ENCODE measurements around the gene NUP210L.
"Not testable (repeated sequence)": the region's sequence is repeated elsewhere in the genome, so short reads cannot be mapped to it uniquely, and the experiment has no call there.

GRCh38 chr1:154147505-154147904, 7.4 kb downstream of the NUP210L start:
- not testable (repeated sequence) for TF ChIP-seq CTCF (IDR thresholded peaks at IDR 0.05); EP300 (IDR thresholded peaks at IDR 0.05; ENCODE audit: low read depth); POLR2A (IDR thresholded peaks at IDR 0.05); POLR2AphosphoS5 (IDR thresholded peaks at IDR 0.05)
